GM19351 (cell line): ENCODE measurements around the gene CCT7.

Experiments
- ATAC-seq: cut with Tn5 transposase; IDR thresholded peaks from one replicate; pipeline ENCODE4 v1.9.1; 2021; ENCODE audit warnings: mild to moderate bottlenecking, moderate library complexity; ENCODE audit not compliant: unreplicated experiment

Gene CCT7

GRCh38 chr2:73266061-73266901 lies 32.2 kb downstream of the CCT7 start:
- ATAC-seq = no peak

DNA sequence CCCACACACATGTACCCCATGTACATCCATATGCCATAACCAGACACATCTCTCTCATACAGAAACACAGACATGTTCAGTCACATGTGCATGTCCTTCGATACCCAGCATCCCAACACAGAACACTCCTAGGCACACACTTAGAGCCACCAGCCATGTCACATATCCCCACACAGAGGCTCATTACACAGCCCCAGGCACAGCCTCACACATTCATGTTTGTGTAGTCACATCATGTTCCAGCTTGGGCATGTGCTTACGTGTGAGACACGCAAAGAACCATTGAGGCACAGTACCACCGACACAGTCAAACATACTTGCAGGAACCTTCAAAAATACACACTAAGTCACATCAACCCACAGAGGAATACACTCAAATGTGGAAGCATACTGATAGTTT lies 32.9 kb downstream of the CCT7 start:
- no peak for ATAC-seq

DNA sequence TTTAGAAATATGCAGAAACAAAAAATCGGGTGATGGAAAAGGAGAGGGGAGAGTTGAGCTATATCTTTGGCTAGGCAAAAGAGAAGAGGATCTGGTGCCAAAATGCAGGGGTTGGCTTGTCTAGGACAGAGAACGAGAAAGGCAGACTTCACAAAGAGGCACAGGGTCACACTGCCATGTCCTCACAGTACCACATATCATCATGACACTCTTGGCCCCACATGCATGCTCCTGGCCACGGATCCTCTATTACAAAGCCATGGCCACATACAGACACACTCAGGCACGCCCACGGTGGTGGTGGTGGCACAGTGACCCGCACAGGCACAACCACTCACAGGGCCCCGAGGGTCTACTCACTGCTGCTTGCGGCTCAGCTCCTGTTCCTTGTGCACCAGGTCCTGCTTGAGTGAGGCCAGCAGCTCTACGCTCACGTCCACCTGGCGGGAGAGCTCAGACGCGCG lies 34.3 kb downstream of the CCT7 start:
- ATAC-seq = no peak

DNA sequence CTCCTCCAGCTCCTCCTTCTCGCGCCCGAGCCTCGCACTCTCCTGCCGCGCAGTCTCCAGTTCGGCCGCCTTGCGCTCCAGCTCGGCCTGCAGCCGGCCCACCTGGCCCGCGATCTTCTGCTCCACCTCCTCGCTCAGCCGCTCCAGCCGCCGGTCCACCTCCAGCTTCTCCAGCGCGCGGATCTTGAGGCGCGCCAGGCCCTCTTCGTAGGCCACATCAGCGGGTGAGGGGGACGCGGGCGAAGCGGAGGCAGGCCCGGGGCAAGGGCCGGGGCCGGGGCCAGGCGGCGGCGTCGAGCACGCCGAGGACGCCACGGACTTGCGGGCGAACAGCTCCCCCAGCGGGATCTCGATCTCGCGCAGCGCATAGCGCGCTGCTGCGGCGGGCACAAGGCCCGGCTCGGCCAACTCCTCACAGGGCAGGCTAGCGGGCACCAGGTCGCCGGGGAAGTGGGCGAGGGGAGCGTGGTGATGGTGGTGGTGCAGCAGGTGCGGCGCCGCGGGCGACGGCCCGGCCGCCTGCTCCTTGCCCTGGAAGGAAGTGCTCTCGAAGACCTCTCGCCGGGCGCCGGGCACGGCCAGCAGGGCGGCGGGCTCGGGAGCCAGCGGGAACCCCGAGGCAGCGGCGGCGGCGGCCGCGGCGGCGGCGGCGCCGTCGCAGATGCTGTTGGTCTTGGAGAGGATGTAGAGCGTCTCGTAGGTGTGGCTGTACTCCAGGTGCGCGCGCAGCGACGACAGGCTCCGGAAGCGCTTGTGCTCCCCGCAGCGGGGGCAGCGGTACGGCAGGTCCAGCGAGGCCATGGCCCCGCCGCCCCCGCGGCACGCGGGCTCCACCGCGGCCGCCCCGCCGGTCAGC lies 35.0 kb downstream of the CCT7 start:
- peak; percentile 88 for ATAC-seq

DNA sequence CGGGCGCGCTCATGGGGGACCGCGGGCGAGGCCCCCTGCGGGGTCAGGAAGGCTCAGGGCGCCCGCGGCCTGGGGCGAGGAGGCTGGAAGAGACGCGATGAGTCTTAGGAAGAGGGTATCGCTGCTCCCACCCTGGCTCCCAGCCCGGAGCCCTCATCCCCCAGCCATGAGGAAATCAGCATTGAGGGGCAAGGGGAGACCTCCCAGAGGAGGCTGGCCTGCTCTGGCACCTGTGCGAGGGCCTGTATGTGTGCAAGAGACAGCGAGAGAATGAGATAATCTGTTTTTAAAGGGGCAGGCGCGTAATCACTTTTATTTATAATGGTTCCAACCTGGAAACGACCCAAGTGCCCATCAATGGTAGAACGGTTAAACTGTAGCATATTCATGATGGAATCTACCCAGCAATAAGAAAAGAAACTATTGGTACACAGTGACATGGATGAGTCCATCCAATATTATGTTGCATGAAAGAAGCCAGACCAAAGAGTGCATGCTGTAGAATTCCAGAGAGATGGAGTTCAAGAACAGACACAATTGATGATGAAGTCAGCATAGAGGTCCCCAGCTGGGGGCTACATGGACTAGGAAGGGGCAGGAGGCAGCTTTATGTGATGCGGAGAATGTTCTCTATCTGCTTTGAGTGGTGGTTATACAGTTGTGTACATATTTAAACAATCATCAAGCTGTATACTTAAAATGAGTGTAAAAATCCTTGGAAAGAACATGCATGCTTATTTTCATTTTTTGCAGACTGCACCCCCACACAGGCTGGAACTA lies 35.8 kb downstream of the CCT7 start:
- ATAC-seq = peak; percentile 29

GRCh38 chr2:73272270-73272669 lies 38.2 kb downstream of the CCT7 start:
- ATAC-seq = no peak

DNA sequence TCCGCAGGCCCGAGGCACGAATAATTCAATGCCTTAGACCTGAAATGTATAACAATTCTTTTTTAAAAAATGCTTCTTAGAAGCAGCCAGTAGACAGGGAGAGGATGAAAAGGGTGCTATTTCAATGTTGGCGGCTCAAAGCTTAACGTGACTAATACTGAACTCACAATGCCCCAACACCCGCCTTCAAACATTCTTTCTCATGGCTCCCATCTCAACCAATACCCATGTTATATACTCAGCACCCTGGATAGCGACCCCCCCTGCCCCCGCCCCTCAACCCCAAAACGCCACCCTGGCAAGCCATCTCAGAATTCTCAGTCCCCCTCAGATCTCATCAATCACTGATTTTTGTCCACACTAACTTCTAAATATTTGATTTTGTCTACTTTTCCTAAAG lies 45.7 kb downstream of the CCT7 start:
- ATAC-seq = no peak

GRCh38 chr2:73281244-73281643 lies 47.1 kb downstream of the CCT7 start:
- no peak for ATAC-seq

- ATAC-seq = no peak
These were observed 48.9 kb downstream of the CCT7 start for GRCh38 chr2:73282924-73283544.

DNA sequence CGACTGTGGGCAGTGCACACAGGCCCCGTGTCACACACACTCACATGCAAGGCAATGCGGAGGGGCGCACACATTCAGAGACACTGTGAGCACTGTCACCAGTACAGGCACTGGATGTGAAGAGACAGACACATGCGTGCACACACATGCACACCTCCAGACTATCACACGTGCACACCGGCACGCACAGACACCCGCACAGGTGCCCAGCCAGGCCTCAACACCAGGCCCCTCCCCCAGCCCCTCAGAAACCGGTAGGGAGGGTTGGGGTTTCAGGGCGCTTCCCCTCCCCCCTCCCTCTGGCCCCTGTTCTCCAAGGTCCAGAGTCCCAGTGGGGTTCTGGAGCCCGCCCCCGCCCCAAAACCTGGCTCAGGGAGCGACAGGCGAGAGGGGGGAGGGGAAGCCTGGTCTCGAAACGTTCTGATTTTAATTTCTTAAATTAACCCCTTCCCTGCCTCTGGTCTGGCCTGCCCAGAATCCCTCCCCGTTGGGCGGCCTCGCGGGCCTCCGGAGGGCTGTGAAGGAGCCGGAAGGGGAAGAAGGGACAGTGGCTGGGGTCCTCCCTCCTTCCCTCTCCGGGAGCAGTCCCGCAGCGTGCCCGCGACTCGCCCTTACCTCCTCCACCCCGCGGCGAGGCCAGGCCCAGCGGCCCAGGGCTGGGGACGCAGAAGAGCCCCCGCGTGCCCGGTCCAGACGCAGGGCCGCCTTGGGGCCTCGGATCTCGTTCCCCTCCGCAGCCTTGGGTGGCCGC lies 49.6 kb downstream of the CCT7 start:
- ATAC-seq = peak; percentile 21

- peak; percentile 67 for ATAC-seq
These were observed 50.4 kb downstream of the CCT7 start, which contains the start of gene FBXO41 for GRCh38 chr2:73284296-73285158. TSS of gene FBXO41 (minus strand) at chr2:73284478. CDS start at chr2:73269630, 14,848 bp downstream.

GRCh38 chr2:73285159-73285739 lies 51.1 kb downstream of the CCT7 start:
- ATAC-seq = peak; percentile 64

- no peak for ATAC-seq
These were observed 52.1 kb downstream of the CCT7 start for GRCh38 chr2:73286134-73286655.

GRCh38 chr2:73289304-73289703 lies 55.2 kb downstream of the CCT7 start:
- no peak for ATAC-seq

DNA sequence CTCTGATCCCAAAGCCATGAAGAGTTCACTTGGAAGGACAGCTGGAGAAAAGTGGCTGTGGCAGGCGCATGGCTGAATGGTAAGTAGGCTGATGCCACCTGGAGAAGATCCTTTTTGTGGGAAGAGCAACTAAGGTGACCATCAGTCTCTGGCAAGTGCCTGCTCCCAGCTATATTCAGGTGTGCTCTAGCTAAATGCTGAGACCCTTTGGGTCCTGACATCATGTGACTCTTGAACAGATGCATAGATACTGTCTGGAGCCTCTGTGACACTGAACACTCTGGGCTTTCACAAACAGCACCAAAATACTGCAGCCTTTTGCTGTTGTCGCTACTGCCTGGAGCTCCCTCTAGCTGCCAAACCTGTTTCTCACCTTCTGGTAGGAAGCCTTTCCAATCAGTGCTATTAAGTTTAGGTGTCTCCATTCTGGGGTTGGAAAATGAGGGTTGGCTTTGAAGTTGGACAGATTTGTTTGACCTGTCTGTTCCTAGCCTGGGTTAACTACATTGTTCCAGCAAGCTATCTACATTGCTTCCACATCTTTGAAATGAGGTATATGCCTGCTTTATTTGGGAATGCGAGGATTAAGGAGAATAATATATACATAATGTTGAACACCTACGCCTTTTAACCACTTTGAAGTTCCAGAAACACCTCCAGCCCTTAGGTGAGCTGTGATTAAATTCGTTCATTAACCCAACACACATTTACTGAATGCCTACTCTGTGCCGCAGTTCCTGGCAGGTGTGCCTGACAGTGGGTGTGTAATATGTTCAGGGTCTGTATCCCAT lies 56.1 kb downstream of the CCT7 start:
- ATAC-seq = peak; percentile 28

GRCh38 chr2:73291093-73291460 lies 57.0 kb downstream of the CCT7 start:
- ATAC-seq = no peak

- no peak for ATAC-seq
These were observed 57.6 kb downstream of the CCT7 start for GRCh38 chr2:73291461-73292315.
